ENCODE data around the gene PHC1.

GRCh38 chr12:8956073-8956472 is 41.8 kb downstream of the PHC1 start:
- TF ChIP-seq CTCF (IDR thresholded peaks at IDR 0.05) (no peak), EP300 (IDR thresholded peaks at IDR 0.05) (no peak), POLR2AphosphoS5 (IDR thresholded peaks at IDR 0.05) (no peak), POLR2A (IDR thresholded peaks at IDR 0.05) (no peak)
